Activated CD4-positive, alpha-beta T cell treated with anti-CD3 and anti-CD28 coated beads for 4 hours (primary cell): ENCODE data around the gene SPATA2L.

Experiments used
- DNase-seq, 2 donors: peaks; one replicate each; pipeline ENCODE4 v3.0.0-alpha.2; 2020

Gene SPATA2L

GRCh38 chr16:89727406-89728120 is 26.1 kb upstream of the SPATA2L start:
- no peak for DNase-seq

- DNase-seq = peak; percentile 62
Observed at GRCh38 chr16:89723279-89724250, 22.1 kb upstream of the SPATA2L start.

GRCh38 chr16:89722392-89723278 is 21.1 kb upstream of the SPATA2L start:
- DNase-seq = peak; percentile 39 to 64

GRCh38 chr16:89721546-89722391 is 20.3 kb upstream of the SPATA2L start:
- peak; percentile 87 to 91 for DNase-seq

- peak; percentile 85 to 92 for DNase-seq
Observed at GRCh38 chr16:89720813-89721545, 19.5 kb upstream of the SPATA2L start, which contains the start of the genes VPS9D1 and ZNF276. Gene VPS9D1 (minus strand): TSS chr16:89720898. CDS start chr16:89720861, 37 bp downstream. Gene ZNF276 (plus strand): TSS chr16:89721537. CDS start chr16:89721641, 104 bp downstream.

- DNase-seq = peak in 1 of 2 donors; percentile 23
Observed at GRCh38 chr16:89720551-89720812, 19.0 kb upstream of the SPATA2L start.

- DNase-seq = no peak
Observed at GRCh38 chr16:89717688-89718505, 16.4 kb upstream of the SPATA2L start.

- no peak for DNase-seq
Observed at GRCh38 chr16:89716916-89717687, 15.6 kb upstream of the SPATA2L start.

- DNase-seq = no peak
Observed at GRCh38 chr16:89716493-89716892, 15.0 kb upstream of the SPATA2L start.

- no peak for DNase-seq
Observed at GRCh38 chr16:89712274-89712781, 10.8 kb upstream of the SPATA2L start.

GRCh38 chr16:89711601-89712273 is 10.2 kb upstream of the SPATA2L start:
- DNase-seq = peak; percentile 77 to 84

GRCh38 chr16:89710709-89711564 is 9.4 kb upstream of the SPATA2L start:
- DNase-seq = no peak

GRCh38 chr16:89709716-89710432 is 8.4 kb upstream of the SPATA2L start:
- no peak for DNase-seq

GRCh38 chr16:89709166-89709565 is 7.7 kb upstream of the SPATA2L start:
- DNase-seq = no peak

- no peak for DNase-seq
Observed at GRCh38 chr16:89708481-89708931, 7.0 kb upstream of the SPATA2L start.

GRCh38 chr16:89707695-89708094 is 6.2 kb upstream of the SPATA2L start:
- no peak for DNase-seq
